HG02973 (cell line): ENCODE measurements around the gene LPP.
A peak's percentile ranks its signal among the peaks of the same experiment; 100 is the strongest.

ENCODE experiments used
- ATAC-seq: cut with Tn5 transposase; IDR thresholded peaks from one replicate; pipeline ENCODE4 v1.9.1; 2021; ENCODE audit warnings: moderate library complexity; ENCODE audit not compliant: unreplicated experiment

LPP gene

GRCh38 chr3:188392076-188392475 is 238.1 kb downstream of the LPP start:
- ATAC-seq = no peak

DNA sequence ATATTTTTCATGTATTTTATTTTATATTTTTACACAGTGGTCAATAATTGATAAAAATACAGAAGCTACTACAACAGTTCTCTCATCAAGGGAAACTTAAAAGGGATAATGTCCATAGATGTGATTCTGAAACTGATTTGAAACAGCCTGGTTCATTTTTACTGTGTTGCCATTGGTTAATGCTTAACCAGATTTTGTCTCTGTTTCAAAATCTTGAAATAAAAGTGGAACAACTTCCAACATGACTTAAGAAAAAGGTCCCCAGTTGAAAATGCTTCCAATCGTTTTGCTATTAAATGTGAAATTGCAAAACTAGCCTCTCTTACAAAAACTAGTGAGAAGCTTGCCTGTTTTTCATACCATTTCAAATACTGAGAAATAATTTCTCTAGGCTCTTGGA is 240.7 kb downstream of the LPP start:
- no peak for ATAC-seq

- ATAC-seq = no peak
Observed at GRCh38 chr3:188396251-188396650, 242.3 kb downstream of the LPP start.

- ATAC-seq = no peak
Observed at GRCh38 chr3:188396900-188397299, 242.9 kb downstream of the LPP start.

DNA sequence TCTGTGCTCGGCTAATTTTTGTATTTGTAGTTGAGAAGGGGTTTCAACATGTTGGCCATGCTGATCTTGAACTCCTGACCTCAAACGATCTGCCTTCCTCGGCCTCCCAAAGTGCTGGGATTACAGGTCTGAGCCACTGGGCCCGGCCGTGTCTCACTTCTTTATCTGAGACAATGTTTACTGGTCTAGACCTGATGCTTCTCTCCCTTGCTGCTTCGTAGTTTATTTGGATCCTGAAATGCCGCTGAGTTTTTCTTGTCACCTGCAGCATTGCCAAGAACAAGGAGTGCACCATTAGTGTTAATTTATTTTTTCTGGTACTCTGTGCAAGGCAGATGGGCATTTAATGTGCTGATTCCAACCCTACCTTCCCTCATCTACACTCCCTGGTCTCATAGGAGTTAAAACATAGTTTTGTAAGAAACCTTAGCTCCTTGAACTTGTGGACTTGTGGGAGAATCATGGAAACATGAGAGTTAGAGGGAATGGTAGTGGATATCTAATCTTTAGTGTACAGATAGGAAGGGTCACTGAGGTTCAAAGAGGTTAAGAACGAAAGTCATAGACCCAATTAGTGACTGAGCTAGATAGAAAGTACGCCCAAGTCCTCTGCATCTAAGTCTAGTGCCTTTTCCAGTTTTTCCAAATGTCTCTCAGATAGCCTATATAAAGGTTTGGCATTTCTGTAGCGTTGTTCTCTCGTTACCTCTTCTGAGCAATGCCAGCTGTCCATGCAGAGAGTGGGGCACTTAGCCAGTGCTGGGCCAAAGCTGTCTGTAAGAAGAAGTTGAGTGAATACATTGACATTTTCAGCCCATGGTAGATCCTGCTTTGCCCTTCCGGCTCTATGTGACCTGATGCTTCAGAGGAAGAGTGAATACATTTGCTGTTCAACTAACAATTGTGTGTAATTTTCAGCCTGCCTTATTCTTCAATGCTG is 244.1 kb downstream of the LPP start:
- no peak for ATAC-seq

DNA sequence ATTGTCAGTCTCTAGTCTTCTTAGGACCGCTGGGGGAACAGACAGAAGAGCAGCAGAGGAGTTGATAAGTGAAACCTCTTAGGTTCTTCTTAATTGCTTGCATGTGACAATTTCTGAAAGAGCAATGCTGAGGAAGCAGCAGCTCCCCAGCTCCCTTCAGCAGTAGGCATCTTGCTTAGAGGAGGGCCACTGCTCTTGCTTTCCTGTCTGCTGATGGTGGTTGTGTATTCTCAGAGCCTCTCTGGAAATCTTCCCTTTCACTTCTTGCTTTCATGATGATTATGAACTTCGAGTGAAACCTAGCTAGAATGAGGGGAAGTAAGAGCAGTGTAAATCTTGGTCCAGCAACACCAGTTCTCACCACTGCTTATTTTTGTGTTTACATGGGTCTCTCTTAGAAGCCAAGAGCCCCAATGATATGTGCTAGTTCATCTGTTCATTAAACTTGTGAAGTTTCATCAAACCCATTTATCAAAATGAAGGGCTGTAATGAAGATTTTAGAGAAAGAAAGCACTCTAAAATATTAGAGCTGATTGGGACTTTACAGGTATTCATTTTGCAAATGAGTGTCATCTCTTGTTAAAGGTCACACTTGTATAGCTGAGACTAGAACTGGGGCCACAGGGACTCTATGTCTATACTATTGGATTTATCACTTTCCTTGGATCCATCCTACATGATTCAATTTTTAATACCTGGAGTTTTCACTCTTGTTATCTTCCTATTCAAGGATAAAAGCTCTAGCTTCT is 246.7 kb downstream of the LPP start:
- ATAC-seq = peak; percentile 96

DNA sequence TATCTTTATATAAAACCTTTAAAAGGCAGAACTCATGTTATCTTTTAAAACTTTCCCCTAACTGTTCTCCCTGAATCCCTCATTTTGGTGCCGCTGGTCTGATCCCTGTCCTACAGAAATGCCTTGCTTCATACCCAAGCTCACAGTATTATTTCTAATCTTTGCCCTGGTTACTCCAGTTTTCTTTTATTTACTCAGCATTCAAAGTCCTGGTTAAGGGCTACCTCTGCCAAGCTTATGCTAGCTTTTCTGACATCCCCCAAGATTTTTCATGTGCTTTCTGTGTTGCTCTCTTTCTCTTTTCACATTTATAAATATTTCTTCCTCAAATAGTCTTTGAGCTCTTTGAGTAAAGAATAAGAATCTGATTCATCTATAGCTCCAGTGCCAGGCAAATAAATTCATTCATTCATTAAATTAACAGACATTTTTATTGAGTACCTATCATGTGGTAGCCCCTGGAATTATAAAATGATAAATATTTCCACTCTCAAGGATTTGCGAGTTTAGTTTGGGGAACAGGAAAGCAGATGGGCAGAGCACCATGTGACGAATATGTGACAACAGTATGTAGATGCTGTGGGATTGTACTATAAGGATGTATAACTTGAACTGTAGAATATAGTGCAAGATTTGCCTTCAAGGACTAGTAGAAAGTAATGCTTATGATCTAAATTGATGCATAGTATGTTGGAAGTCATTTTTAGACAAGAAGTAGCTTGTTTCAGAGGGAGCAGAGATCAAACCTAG is 247.5 kb downstream of the LPP start:
- no peak for ATAC-seq

DNA sequence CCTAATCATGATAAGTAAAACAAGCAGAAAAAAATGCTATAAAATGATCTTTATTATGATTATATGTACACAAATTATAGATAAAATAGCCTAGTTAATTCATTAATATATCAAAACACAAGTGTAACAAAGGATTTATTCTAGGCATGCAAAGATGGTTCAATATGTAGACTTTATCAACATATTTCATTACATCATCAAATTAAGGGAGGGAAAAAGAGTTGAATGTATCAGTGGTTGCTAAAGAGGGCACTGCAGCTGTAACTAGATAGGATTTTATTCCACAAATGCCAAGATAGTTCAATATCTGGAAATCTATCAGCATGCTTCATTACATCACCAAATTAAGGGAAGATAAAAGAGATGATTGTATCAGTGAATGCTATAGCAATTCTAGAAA is 248.3 kb downstream of the LPP start:
- no peak for ATAC-seq

DNA sequence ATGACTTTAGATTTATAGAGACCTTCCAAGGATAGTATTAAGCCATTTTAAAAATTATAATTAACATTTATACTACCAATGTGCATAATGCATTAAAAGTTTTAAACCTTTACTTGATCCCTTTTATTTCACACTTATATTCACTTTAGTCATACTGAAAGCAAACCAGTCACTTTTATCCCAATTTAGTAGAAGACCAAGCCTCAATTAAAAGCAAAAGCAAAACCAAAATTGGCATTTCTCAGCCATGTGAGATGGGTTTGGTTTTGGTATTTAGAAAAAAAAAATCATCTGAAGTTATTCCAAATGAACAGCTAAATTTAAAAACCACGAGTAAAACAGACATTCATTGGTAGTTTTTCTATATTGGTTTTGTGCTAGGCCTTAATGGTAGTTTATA is 249.4 kb downstream of the LPP start:
- no peak for ATAC-seq

DNA sequence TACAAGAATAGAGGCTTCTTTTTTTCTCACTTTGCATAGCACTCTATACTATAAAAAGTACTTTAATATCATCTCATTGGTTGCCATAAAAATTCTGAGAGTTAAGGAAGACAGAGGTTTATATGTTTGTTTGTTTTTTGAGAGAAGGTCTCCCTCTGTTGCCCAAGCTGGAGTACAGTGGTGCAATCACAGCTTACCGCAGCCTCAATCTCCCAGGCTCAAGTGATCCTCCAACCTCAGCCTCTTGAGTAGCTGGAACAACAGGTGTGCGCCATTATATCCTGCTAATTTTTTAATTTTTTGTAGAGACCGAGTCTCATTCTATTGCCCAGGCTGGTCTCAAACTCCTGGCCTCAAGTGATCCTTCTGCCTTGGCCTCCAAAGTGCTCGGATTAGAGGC is 250.2 kb downstream of the LPP start:
- ATAC-seq = no peak

DNA sequence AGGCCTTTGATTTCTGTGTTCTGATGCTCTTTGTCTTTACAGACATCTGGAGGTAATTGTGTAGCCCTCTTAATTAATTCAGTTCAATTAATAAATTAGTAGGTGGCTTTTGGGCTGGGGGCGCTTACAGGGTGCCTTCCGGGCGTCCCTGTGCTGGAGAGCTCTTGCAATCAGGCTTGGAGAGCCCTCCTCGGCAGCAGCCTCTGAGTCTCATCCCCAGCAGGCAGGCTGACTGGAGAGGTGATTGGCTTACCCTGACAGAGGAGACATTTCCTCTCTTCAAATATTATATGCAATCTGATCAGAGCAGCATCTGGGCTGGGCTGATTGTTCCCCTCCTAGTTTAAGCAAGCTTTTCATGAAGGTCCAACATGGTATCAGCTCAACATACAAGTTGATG is 250.7 kb downstream of the LPP start:
- no peak for ATAC-seq

GRCh38 chr3:188407158-188407880 is 253.4 kb downstream of the LPP start:
- ATAC-seq = no peak

GRCh38 chr3:188408831-188409230 is 254.9 kb downstream of the LPP start:
- no peak for ATAC-seq

GRCh38 chr3:188411750-188412149 is 257.8 kb downstream of the LPP start:
- no peak for ATAC-seq

DNA sequence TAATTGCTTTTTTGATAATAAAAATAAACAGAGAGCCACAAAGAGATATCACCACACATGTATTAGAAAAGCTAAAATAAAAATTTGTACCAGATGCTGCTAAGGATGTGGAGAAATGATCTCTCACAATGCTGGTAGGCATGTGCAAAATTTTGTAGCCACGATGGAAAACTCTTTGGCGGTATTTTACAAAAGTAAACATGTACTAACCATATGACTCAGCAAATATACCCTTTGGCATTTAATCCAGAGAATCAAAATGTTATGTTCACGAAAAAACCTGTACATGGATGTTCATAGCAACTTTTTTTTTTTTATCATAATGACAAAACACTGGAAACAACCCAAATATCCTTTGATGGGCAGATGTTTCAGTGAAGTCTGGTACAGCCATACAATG is 261.2 kb downstream of the LPP start:
- no peak for ATAC-seq

DNA sequence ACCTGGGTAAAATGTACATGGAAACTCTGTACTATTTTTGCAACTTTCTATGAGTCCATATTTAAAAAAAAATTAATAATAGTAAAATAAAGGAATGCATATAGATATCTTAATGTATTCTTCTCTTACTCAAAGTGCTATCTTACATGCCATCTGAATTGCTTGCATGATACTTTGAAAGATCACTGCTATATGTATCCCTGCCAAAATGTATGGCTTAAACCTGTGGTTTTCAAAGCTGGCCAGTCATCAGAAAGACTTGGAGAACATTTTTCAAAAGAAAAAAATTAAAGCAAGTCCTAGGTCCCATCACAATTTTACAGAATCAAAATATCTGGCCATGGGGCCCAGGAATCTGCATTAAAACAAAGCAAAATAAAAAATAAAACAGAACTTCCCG is 262.1 kb downstream of the LPP start:
- no peak for ATAC-seq

DNA sequence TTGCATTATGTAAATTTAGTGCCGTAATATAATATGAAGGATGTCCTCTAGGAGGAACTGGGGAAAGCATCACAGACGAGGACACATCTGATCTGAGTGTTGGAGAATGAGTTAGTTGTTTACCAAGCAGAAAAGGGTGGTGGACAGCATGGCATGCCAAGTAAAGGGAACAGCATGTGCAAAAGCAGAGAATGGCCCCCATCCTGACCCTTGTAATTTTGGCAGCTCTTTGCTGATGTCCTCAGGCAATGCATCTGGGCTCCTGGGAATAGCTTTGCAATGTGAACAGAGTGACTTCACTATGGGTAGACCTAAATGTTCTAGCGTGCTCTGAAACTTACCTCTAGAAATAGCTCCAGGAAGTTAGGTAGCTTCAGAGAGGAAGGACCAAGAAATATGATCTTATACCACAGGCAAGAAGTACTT is 263.3 kb downstream of the LPP start:
- no peak for ATAC-seq

DNA sequence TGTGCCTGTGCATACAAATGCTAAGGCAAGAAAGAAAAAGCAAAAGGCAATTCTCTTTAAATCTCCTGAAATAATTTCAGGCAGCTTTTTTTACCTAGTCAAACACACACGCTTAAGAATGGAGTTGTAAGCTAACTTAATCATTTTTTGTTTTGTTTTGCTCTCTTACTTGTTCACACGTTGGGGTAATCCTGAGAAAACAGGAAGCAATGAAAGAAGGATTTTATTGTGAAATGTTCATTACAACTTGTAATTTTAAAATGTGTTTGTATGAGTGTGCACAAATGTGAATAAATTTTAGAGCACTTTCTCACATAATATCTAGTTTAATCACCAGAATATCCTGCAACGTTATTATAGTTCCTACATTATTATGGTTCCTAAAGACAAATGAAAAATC is 263.8 kb downstream of the LPP start:
- ATAC-seq = no peak

GRCh38 chr3:188421151-188421821 is 267.3 kb downstream of the LPP start:
- peak; percentile 41 for ATAC-seq

DNA sequence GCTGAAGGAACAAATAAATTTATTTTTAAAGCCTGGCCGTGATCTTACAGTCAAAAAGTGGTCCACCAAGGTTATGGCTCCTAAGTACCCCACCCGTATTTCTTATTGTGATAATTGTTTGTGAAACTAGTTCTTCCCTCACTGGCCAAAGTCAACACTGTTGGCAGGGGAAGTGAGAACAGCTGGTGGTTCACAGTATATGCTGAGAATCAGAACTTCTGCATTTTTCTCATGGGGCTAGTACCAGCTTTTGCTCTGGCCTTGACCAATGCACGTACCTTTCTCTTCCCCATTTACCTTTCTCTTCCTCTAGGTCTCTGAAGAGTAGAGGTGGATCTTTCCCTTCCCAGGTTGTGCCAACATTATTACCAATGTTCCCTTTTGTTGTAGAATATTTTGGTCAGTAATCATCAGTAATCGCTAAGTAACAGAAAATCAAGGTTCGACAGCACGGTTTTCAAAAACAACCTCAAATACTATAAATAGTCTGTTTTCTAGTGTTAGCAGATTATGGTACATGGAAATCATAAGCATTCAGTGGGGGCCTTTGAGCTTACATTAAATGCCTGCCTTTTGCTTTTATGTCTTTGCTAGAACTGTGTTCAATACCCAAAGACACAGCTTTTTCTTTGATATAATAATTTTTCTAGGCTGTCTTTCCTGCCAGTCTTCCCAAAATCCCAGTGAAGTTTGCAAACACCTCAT is 268.0 kb downstream of the LPP start:
- peak; percentile 100 for ATAC-seq
